Skin epidermis (tissue), 12 donors: ENCODE measurements around the gene SULT1C3.

Source experiments
- H3K27ac ChIP-seq, 21 experiments: fragments of 200-600 bp; sonication (generic) in 11 of 21; one replicate each; pipeline ENCODE4 v1.5.0; 2020; ENCODE audit warnings: mild to moderate bottlenecking in 3 of 21, inconsistent platforms in 2 of 21, moderate library complexity in 2 of 21
- H3K4me3 ChIP-seq, 7 experiments: fragments of 200-600 bp; sonication (generic) in 2 of 7; one replicate each; pipeline ENCODE4 v1.5.0; 2020; ENCODE audit warnings: inconsistent platforms in 2 of 7, mild to moderate bottlenecking in 2 of 7, moderate library complexity in 1 of 7

SULT1C3 gene

DNA sequence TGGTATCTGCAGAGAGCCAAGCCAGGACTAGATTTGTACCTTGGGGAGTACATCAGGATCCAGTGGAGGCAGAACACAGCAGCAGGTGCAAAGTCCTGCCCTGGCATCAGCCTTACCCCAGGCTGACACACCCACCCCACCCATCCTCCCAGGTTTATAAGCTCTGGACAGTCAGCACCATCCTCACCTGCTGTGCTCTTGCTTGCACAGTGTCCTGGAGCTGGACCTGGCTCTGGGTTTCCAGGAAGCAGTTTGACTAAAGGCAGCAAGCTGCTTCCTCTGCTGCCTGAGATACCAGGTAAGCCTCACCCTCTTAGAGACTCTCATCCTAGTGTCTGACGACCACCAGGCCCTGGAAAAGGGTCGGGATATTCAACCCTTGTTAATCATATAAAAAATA is at the start of gene SULT1C3:
Gene SULT1C3 (plus strand): TSS at position 183 of the 400 bp plus-strand sequence. CDS start 7,227 bp downstream, outside the sequence.
- H3K4me3 ChIP-seq, result no peak within 1 kb of the TSS
- H3K27ac ChIP-seq, result no peak within 1 kb of the TSS

DNA sequence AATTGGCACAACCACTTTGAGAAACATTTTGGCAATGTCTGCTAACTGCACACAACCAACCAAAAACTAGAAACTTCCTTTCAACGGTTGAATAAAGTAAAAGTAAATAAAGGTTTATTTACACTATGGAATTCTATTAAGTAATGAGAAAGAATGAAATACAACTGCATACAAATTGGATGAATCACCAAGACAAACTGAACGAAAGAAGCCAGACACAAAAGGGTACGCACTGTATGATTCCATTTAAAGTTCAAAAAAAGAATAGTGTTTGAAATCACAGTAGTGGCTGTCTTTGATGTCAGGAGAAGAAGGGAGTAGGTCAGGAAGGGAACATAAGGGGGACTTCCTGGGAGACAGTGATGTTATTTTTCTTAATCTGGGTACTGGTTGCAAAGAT is 46.5 kb upstream of the SULT1C3 start:
- Histone ChIP-seq H3K27ac (no peak overlapping the region), H3K4me3 (no peak overlapping the region)

GRCh38 chr2:108194409-108195132 is 45.2 kb upstream of the SULT1C3 start:
- Histone ChIP-seq H3K4me3 (no peak overlapping the region), H3K27ac (no peak overlapping the region)

- no peak overlapping the region for H3K4me3 ChIP-seq
- no peak overlapping the region for H3K27ac ChIP-seq
These were observed 44.7 kb upstream of the SULT1C3 start for GRCh38 chr2:108195133-108195439.

- H3K4me3 ChIP-seq, result no peak overlapping the region
- no peak overlapping the region for H3K27ac ChIP-seq
These were observed 40.0 kb upstream of the SULT1C3 start for GRCh38 chr2:108199726-108200125.

- H3K4me3 ChIP-seq, result no peak overlapping the region
These were observed 39.2 kb upstream of the SULT1C3 start for GRCh38 chr2:108200569-108200968.

GRCh38 chr2:108212671-108213070 is 27.1 kb upstream of the SULT1C3 start:
- H3K27ac ChIP-seq, result no peak overlapping the region
- H3K4me3 ChIP-seq, result no peak overlapping the region

More at GRCh38 chr2:108200569-108200968, 39.2 kb upstream of the SULT1C3 start:
- H3K27ac ChIP-seq, result no peak overlapping the region

DNA sequence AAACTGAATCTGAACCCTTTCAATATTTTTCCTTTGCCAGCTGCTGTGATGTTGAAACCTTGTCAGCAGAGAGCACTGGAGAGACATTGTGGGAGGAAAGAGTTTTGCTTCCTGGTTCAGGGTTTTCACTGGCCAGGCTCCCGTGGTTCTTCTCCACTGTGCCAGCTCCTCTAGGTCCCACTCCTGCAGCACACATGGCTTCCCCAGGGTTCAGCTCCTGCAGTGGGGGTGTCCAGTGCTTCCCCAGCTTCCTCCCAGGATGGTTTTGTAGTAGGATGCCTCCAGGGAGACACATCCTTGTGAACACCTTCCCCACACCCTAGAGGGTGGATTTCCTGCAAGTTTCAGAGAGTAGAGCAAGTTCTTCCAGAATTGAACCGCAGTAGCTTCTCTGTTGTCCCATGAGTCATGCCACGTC is 24.0 kb upstream of the SULT1C3 start:
- Histone ChIP-seq H3K4me3 (no peak overlapping the region), H3K27ac (no peak overlapping the region)

DNA sequence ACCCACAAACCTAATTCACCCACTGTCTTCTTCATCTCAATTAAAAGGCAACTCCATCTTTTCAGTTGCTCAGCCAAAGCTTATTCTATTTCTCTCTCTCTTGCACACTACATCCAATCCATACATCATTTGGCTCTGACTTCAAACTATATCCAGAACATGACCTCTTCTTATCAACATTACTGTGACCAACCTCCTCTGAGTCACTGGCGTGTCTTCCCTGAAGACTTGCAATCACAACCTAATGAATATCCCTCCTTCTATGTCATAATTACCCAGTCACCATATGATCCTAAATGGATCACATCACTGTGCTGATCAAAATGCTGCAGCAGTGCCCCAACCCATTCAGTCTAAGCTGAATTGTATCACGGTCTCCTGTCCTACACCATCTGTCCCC is 22.6 kb upstream of the SULT1C3 start:
- Histone ChIP-seq H3K4me3 (no peak overlapping the region), H3K27ac (no peak overlapping the region)

GRCh38 chr2:108219688-108220087 is 20.1 kb upstream of the SULT1C3 start:
- no peak overlapping the region for H3K27ac ChIP-seq
- H3K4me3 ChIP-seq, result no peak overlapping the region

GRCh38 chr2:108220191-108220590 is 19.6 kb upstream of the SULT1C3 start:
- no peak overlapping the region for H3K4me3 ChIP-seq
- no peak overlapping the region for H3K27ac ChIP-seq

GRCh38 chr2:108220942-108221541 is 18.7 kb upstream of the SULT1C3 start:
- Histone ChIP-seq H3K27ac (no peak overlapping the region), H3K4me3 (no peak overlapping the region)

DNA sequence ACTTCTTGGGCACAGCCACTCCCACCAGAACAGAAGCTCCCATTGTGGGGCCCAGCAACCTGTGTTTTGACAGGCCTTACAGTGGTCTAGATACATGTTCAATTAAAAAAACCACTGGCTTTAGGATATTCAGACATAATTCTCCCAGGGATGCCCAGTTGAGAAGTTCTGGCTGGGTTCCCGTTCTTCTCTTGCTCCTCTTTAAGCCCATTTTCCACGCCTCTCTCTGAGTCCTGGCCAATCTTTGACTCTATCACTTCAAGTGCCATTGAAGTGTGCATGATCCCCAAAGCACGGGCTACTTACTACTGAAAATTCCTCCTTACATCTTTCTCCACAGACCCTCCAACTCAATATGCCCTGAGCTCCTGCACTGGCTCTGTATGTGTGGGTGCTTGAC is 17.5 kb upstream of the SULT1C3 start:
- H3K27ac ChIP-seq, result no peak overlapping the region
- H3K4me3 ChIP-seq, result no peak overlapping the region

GRCh38 chr2:108223573-108223972 is 16.2 kb upstream of the SULT1C3 start:
- Histone ChIP-seq H3K4me3 (no peak overlapping the region), H3K27ac (no peak overlapping the region)

DNA sequence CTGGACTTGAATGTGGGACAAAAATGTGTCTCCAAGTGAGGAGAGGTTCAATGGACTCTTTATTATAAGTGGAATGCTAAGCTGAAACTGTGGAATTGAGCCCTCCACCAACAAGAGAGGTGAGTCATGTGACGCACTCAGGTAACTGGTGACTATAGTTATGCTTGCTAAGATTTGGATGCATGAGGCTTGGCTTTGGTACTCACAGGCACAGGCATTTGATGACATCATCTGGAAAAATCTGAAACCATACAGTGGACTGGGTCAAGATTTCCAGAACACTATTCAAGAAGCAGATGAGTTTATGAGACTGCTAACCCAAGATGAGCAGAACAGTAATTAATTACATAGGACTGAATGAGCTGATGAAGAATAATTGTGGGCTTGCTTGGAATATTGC is 15.7 kb upstream of the SULT1C3 start:
- H3K27ac ChIP-seq, result no peak overlapping the region

GRCh38 chr2:108226564-108226963 is 13.2 kb upstream of the SULT1C3 start:
- H3K4me3 ChIP-seq, result no peak overlapping the region
- no peak overlapping the region for H3K27ac ChIP-seq

More for the DNA sequence above, 15.7 kb upstream of the SULT1C3 start:
- no peak overlapping the region for H3K4me3 ChIP-seq

- no peak overlapping the region for H3K4me3 ChIP-seq
- no peak overlapping the region for H3K27ac ChIP-seq
These were observed 11.8 kb upstream of the SULT1C3 start for GRCh38 chr2:108228006-108228405.

DNA sequence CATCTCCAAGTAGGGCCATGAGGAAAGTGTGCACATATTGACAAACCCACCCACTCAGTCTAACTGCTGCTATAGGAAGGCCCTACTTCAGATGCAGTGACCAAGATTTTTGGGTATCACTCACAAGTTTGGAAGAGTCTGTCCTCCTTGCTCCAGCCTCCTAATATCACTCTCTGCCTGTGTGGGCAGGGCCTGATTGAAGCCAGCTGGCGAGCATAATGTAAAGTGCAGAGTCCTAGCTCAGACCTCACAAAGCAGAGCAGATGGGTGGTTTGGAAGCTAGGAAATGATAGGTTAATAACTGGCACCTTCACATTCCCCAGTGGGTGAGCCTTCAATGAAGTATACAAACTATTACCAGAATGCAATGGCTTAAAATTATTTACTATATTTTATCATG is 11.2 kb upstream of the SULT1C3 start:
- no peak overlapping the region for H3K27ac ChIP-seq
- H3K4me3 ChIP-seq, result no peak overlapping the region

DNA sequence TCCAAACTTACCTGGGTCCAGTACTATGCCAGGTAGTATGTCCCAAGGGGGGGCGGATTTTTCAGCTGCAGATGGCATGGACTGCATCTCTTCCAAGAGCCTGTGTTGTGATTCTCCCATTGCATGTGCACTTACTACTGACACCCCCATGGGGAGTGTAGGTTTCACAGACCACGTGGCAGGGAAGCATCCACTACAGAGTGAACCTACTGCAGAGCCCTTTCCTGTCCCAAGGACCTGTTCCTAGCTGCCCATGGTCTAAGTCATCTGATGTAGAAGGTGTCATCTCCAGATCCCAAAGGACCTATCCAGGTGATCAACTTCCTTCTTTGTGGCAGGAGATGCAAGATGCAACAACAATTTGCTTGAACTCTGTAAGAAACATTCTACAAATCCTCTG is 9.9 kb upstream of the SULT1C3 start:
- no peak overlapping the region for H3K27ac ChIP-seq
- H3K4me3 ChIP-seq, result no peak overlapping the region

DNA sequence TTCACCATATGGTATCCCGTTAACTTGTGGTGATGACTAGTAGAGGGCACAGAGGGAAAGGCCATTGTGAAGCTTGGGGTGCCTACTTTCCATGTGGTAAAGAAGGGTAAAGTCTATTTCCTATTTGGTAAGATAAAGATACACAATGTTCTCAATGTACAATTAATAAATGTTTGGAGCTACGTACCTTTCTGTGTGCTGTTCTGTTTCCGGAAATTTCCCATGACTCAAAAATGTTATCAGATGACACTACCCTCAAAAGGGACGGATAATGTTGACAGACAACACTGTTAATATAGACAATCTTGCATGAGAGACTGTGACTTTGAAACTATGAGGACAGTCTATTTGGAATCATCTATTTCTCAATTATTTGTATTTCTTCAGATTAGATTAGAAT is 4.2 kb upstream of the SULT1C3 start:
- H3K4me3 ChIP-seq, result no peak overlapping the region

GRCh38 chr2:108236676-108237335 is 3.0 kb upstream of the SULT1C3 start:
- no peak overlapping the region for H3K4me3 ChIP-seq
- H3K27ac ChIP-seq, result no peak overlapping the region

More for the DNA sequence above, 4.2 kb upstream of the SULT1C3 start:
- H3K27ac ChIP-seq, result no peak overlapping the region
